AG08396 (cell line): ENCODE results near the gene MCTS1.
A peak's percentile ranks its signal among the peaks of the same experiment; 100 is the strongest.
"Not testable (repeated sequence)": the region's sequence is repeated elsewhere in the genome, so short reads cannot be mapped to it uniquely, and the experiment has no call there.

Experiments
- DNase-seq: peaks from one replicate; pipeline ENCODE4 v3.0.0; 2012; ENCODE audit warnings: low spot score, mixed read lengths

MCTS1 gene

DNA sequence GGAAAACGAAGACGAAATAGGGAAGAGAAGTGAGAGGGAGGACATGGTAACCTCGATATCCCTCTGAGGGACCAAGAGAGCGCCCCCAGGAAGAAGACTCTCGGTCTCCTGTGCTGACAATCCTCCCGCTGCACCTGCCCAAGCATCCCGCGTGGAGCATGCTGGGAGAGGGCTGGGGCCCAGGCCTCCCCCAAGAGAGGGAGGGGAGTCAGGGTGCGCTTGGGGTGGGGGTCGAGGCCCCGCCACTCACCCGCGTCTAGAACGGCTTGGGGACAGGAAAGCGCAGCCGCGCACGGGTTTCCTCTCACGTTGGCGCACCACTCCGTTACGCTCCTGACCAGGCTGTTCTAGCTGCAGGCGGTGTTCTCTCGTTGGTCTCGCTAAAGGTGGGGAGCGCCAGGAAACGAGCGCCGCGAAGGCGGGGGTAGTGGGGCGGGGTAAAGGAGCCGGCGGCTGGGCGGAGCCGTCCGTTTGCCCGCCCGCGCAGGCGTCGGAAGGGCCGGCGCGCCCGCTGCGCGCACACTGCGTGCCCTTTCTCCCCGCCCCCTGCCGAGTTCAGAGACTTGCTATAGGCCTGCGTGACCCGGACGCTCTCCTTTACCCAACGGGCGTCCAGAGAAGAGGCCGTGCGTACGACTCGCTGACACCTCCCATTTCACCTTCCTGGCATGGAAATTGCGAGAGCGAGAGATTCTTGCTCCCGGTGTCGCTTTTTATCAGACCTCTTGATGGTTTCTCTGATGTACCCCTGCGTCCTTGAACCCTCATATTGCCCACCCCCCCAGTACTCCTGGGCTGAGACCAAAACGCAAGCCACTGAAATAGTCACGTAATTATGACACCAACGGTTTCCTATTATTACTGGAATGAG lies 26.0 kb downstream of the MCTS1 start, which contains the start of gene C1GALT1C1:
Gene C1GALT1C1, minus strand, starts transcription at position 388 of the 871 bp plus-strand sequence. CDS start 2,888 bp downstream, outside the sequence.
- DNase-seq = peak; percentile 88

DNA sequence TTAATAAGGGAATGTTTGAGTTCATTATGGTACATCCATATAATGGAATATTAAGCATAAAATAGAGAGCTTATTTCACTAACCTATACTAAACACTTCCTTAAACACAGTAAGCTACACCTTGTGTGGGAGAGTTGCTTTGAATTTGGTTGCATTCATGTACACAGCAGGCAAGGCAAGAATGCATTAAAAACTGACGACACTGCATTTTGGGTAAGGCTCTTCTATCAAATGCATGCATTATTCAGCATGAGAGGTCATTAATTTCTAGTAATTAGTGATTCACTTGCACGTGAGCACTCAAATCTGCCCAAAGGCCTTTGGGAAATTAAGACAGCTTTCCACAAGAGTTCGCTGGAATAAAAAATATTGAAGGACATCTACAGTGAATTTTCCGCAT lies 34.7 kb downstream of the MCTS1 start:
- DNase-seq = no peak

DNA sequence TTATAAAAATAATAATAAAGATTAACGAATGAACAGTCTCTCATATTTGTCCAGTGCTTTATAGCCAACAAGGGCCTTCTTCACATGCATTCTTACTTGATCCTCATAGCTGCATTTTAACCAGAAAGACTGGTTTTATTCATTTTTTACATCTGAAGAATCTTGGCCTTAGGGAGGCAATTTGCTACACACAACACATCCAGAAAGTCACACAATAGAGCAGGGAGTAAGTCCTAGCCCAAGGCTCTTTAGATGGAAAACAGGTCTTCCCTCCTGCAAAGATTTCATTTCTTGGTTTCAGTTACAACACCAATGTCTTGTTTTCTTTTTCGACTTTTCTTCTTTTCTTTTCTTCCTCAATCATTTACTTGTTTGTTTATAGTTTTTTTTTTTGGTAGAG lies 39.0 kb downstream of the MCTS1 start:
- no peak for DNase-seq

- no peak for DNase-seq
Measured at GRCh38 chrX:120647127-120647526, 43.2 kb downstream of the MCTS1 start.

DNA sequence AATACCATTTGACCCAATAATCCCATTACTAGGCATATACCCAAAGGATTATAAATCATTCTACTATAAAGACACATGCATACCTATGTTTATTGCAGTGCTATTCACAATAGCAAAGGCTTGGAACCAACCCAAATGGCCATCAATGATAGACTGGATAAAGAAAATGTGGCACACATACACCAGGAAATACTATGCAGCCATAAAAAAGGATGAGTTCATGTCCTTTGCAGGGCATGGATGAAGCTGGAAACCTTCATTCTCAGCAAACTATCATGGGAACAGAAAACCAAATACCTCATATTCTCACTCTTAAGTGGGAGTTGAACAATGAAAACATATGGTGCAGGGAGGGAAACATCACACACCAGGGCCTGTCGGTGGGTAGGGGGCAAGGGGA lies 48.4 kb downstream of the MCTS1 start:
- DNase-seq = not testable (repeated sequence)

GRCh38 chrX:120653000-120653399 lies 49.1 kb downstream of the MCTS1 start:
- DNase-seq = no peak

- DNase-seq = no peak
Measured at GRCh38 chrX:120660637-120661036, 56.7 kb downstream of the MCTS1 start.
